SK-N-SH (cell line): ENCODE results near the gene BBS10. TPM values are rescaled to one million over a fixed set of nuclear protein-coding genes. Genes with fewer than 3 reads are reported as not detected.

Experiments used
- CTCF ChIA-PET: fragments of 300-600, 350-600 bp; formaldehyde crosslinking; extraction: SDS; loops from one replicate; lab custom pipeline; 2021; lab: Yijun Ruan, JAX
- POLR2A ChIA-PET: fragments of 350-600 bp; sonication (Branson Sonifier 250); formaldehyde crosslinking; extraction: SDS; loops from one replicate; lab custom pipeline; 2020; ENCODE audit warnings: antibody characterized with exemption, inconsistent platforms; lab: Yijun Ruan, JAX
- DNase-seq: peaks from one replicate; pipeline ENCODE4 v3.0.0; 2012
- H2AFZ ChIP-seq: fragments of 200-600 bp; sonication (generic); 2 replicates; pipeline ENCODE4 v1.8.1; 2016; ENCODE audit warnings: antibody characterized with exemption, mild to moderate bottlenecking, low read depth
- H3F3A ChIP-seq: fragments of 200-600 bp; sonication (generic); replicated peaks from 2 replicates; pipeline ENCODE3; 2016; ENCODE audit warnings: antibody characterized with exemption, mild to moderate bottlenecking; ENCODE audit not compliant: insufficient read depth
- H3K27ac ChIP-seq, 2 experiments: fragments of 200-500 bp in 1 of 2; fragments of 200-600 bp in 1 of 2; sonication (Bioruptor generic) in 1 of 2; sonication (generic), shearing (Covaris generic) in 1 of 2; 2 replicates each; pipeline versions ENCODE4 v1.5.1 to v1.6.1; 2014 to 2016; ENCODE audit warnings: low read depth in 2 of 2, inconsistent platforms in 1 of 2, low read length in 1 of 2, mild to moderate bottlenecking in 1 of 2, mixed read lengths in 1 of 2
- H3K27me3 ChIP-seq: fragments of 200-600 bp; sonication (generic), shearing (Covaris generic); 2 replicates; pipeline ENCODE4 v1.6.1; 2016; ENCODE audit warnings: mixed run types; ENCODE audit not compliant: insufficient read depth
- H3K36me3 ChIP-seq, 2 experiments: fragments of 200-500 bp in 1 of 2; fragments of 200-600 bp in 1 of 2; sonication (Bioruptor generic) in 1 of 2; sonication (generic) in 1 of 2; replicated peaks in 1 of 2; 2 replicates each; pipeline versions ENCODE3 to v1.5.1; 2014 to 2016; ENCODE audit warnings: low read length in 1 of 2, mild to moderate bottlenecking in 1 of 2; ENCODE audit not compliant: insufficient read depth in 2 of 2, control insufficient read depth in 1 of 2
- H3K4me1 ChIP-seq, 2 experiments: fragments of 200-500 bp in 1 of 2; fragments of 200-600 bp in 1 of 2; sonication (Bioruptor generic) in 1 of 2; sonication (generic), shearing (Covaris generic) in 1 of 2; 2 replicates each; pipeline versions ENCODE4 v1.5.1 to v1.6.1; 2014 to 2016; ENCODE audit warnings: low read depth in 1 of 2, low read length in 1 of 2, mixed run types in 1 of 2; ENCODE audit not compliant: insufficient read depth in 2 of 2, control insufficient read depth in 1 of 2
- H3K4me2 ChIP-seq: fragments of 200-600 bp; sonication (generic), shearing (Covaris generic); 2 replicates; pipeline ENCODE4 v1.6.1; 2017; ENCODE audit warnings: mixed run types
- H3K4me3 ChIP-seq, 2 experiments: fragments of 200-500 bp in 1 of 2; fragments of 200-600 bp in 1 of 2; sonication (Bioruptor generic) in 1 of 2; sonication (generic), shearing (Covaris generic) in 1 of 2; 2 replicates each; pipeline versions ENCODE4 v1.5.1 to v1.8.1; 2014 to 2016; ENCODE audit warnings: low read depth in 2 of 2, inconsistent platforms in 1 of 2, low read length in 1 of 2, mild to moderate bottlenecking in 1 of 2, mixed read lengths in 1 of 2, moderate library complexity in 1 of 2
- H3K79me2 ChIP-seq: fragments of 200-600 bp; sonication (generic); 2 replicates; pipeline ENCODE4 v1.8.1; 2017; ENCODE audit warnings: mild to moderate bottlenecking; ENCODE audit not compliant: insufficient read depth
- H3K9ac ChIP-seq: fragments of 200-600 bp; sonication (generic); 2 replicates; pipeline ENCODE4 v1.6.1; 2017; ENCODE audit warnings: mixed run types
- H3K9me2 ChIP-seq: fragments of 200-600 bp; sonication (generic); 2 replicates; pipeline ENCODE4 v1.6.1; 2017; ENCODE audit warnings: mixed run types
- H3K9me3 ChIP-seq: fragments of 200-600 bp; sonication (generic); 2 replicates; pipeline ENCODE4 v1.6.1; 2017; ENCODE audit warnings: mixed run types, mild to moderate bottlenecking, moderate library complexity
- H4K20me1 ChIP-seq: fragments of 200-600 bp; sonication (generic); 2 replicates; pipeline ENCODE4 v1.6.1; 2017; ENCODE audit warnings: mild to moderate bottlenecking, mixed run types; ENCODE audit not compliant: insufficient read depth
- CHD2 ChIP-seq: fragments of 150-350 bp; IDR thresholded peaks from 2 replicates; pipeline ENCODE4 v1.6.1; 2018; ENCODE audit warnings: low read length; ENCODE audit not compliant: partially characterized antibody
- EP300 ChIP-seq, 2 experiments: IDR thresholded peaks; 2 replicates each; pipeline versions ENCODE4 v1.4.0 to v1.6.1; 2012; ENCODE audit warnings: borderline replicate concordance in 1 of 2, low read depth in 1 of 2, low read length in 1 of 2
- EZH2phosphoT487 ChIP-seq: fragments of 200-600 bp; sonication (generic); IDR thresholded peaks from 2 replicates; pipeline ENCODE4 v1.6.1; 2017; ENCODE audit warnings: low read depth, mixed run types, mild to moderate bottlenecking, antibody characterized with exemption, moderate library complexity, borderline replicate concordance
- FOSL2 ChIP-seq: IDR thresholded peaks from 2 replicates; pipeline ENCODE4 v1.4.0; 2012; ENCODE audit warnings: low read depth, mild to moderate bottlenecking, moderate library complexity, borderline replicate concordance
- FOXJ3 ChIP-seq: sonication (generic); formaldehyde crosslinking; IDR thresholded peaks from 2 replicates; pipeline ENCODE4 v1.5.1; 2020; ENCODE audit warnings: mild to moderate bottlenecking, missing genetic modification reagents
- FOXM1 ChIP-seq: IDR thresholded peaks from 2 replicates; pipeline ENCODE4 v1.4.0; 2012; ENCODE audit warnings: low read depth, mild to moderate bottlenecking
- IRF3 ChIP-seq: fragments of 150-350 bp; IDR thresholded peaks from 2 replicates; pipeline ENCODE4 v1.6.1; 2016; ENCODE audit warnings: mild to moderate bottlenecking, low read depth, low read length
- JUND ChIP-seq: IDR thresholded peaks from 2 replicates; pipeline ENCODE4 v1.4.0; 2012
- MEF2A ChIP-seq: IDR thresholded peaks from 2 replicates; pipeline ENCODE4 v1.4.0; 2012; ENCODE audit warnings: low read depth, borderline replicate concordance
- MXI1 ChIP-seq: IDR thresholded peaks from 2 replicates; pipeline ENCODE4 v1.6.1; 2012; ENCODE audit warnings: mild to moderate bottlenecking, low read depth, low read length, improper control_type of control experiment
- NFIC ChIP-seq: IDR thresholded peaks from 2 replicates; pipeline ENCODE4 v1.4.0; 2012; ENCODE audit warnings: borderline replicate concordance
- PBX3 ChIP-seq: IDR thresholded peaks from 2 replicates; pipeline ENCODE4; 2012
- RAD21 ChIP-seq: IDR thresholded peaks from 2 replicates; pipeline ENCODE4 v1.6.1; 2012; ENCODE audit warnings: mild to moderate bottlenecking, low read length
- RCOR1 ChIP-seq: fragments of 150-350 bp; IDR thresholded peaks from 2 replicates; pipeline ENCODE4 v1.6.1; 2017; ENCODE audit warnings: antibody characterized with exemption, low read length
- TAF1 ChIP-seq: IDR thresholded peaks from 2 replicates; pipeline ENCODE4 v1.6.1; 2012; ENCODE audit warnings: low read depth, mild to moderate bottlenecking, low read length, moderate library complexity, borderline replicate concordance
- TCF12 ChIP-seq: IDR thresholded peaks from 2 replicates; pipeline ENCODE4 v1.4.0; 2012
- TEAD4 ChIP-seq: IDR thresholded peaks from 2 replicates; pipeline ENCODE4 v1.4.0; 2012; ENCODE audit warnings: mild to moderate bottlenecking, borderline replicate concordance; ENCODE audit not compliant: insufficient read depth
- USF1 ChIP-seq: IDR thresholded peaks from 2 replicates; pipeline ENCODE4 v1.4.0; 2012; ENCODE audit warnings: low read depth, borderline replicate concordance
- YY1 ChIP-seq: IDR thresholded peaks from 2 replicates; pipeline ENCODE4 v1.4.0; 2012; ENCODE audit warnings: low read depth, mild to moderate bottlenecking
- WGBS: methylation state at CpG from one replicate; pipeline ENCODE4 v1.1.6; 2017; ENCODE audit warnings: low lambda C conversion rate; 5-methylcytosine and 5-hydroxymethylcytosine counted together
- polyA plus RNA-seq, 3 experiments: library from polyadenylated mRNA; depleted of rRNA; stranded (reverse); fragments of >200 nt; gene quantifications; 2 replicates each; pipeline ENCODE4 v1.2.3, GENCODE V29; 2012

The BBS10 gene
- polyA plus RNA-seq, 1 of the 3 experiments (the other 2 are of a cell fraction), result 5.6 TPM

DNA sequence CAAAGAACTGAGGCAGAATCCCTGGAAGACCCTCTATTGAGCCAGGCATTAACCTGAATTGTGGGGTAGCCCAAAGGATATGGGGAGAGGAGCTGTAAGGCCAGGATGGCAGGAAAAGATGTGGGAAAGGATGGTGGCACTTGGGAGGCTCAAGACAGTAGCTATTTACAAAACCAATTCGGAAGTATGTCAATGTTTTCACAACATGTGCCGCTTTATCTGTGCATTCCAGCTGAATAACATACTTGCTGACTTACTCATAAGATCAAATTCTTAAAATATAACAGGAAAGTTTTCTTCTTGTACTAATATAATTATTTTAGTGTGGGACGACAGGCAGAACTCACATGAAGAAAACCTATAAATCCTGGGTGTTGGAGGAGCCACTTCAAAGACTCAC is 10.6 kb downstream of the BBS10 start:
- no peak overlapping the region for H2AFZ ChIP-seq
- H3K79me2 ChIP-seq, result no peaks in the 10 kb centered on the region
- 50% methylated on average over 3 of the region's 3 CpGs for WGBS
- peaks cover 0 to 4% of the 10 kb centered on the region in 2 experiments for H3K36me3 ChIP-seq
- DNase-seq, result no peak
- peaks cover 10% of the 10 kb centered on the region for H3F3A ChIP-seq
- H3K27me3 ChIP-seq, result no peaks in the 10 kb centered on the region
- no peak for TF ChIP-seq JUND
- TF ChIP-seq TEAD4, result no peak
- peak; percentile 35; the same call in 1 of the 2 replicates for TF ChIP-seq TCF12
- TF ChIP-seq IRF3, result no peak
- 0 out of 2 replicates have a peak, but pooled peaks have one; percentile 7 for TF ChIP-seq PBX3
- TF ChIP-seq FOSL2, result peak; percentile 23; the same call in 1 of the 2 replicates
- no peak overlapping the region for H3K9ac ChIP-seq
- CTCF ChIA-PET, result interaction anchor here (1.0 kb wide), 1 partner anchor 118 kb away, joined by 3 read pairs; no protein-coding TSS in a partner anchor
- peak overlapping the region in 1 of 2 experiments; percentile 3; a peak in 1 of 4 replicates for H3K27ac ChIP-seq
- POLR2A ChIA-PET, result no interaction called here
- no peaks in the 10 kb centered on the region for H3K9me2 ChIP-seq
- peak overlapping the region; percentile 6; the same call in 1 of the 2 replicates for H3K4me2 ChIP-seq
- H3K9me3 ChIP-seq, result no peaks in the 10 kb centered on the region
- no peaks in the 10 kb centered on the region; a peak in 2 of 4 replicates for H3K4me1 ChIP-seq
- no peak overlapping the region for H3K4me3 ChIP-seq
- no peaks in the 10 kb centered on the region for H4K20me1 ChIP-seq

DNA sequence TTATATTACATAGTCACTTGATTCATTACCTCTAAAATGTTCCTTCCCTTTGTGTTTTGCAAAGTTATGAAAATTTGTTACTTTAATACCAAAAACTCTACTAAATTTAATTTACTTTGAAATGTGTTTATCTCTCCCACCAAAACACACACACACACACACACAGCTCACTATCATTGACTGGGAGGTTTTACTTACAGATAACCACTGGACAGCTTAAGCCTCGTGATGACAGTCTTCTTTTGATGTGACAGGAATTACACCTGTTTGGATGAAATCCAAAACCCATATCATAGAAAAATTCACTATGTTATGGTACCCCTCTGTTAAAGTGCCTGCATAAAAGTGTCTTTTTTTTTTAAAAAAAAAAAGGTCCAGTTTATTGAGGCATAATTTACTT is 15.6 kb downstream of the BBS10 start:
- Histone ChIP-seq H2AFZ (no peak overlapping the region), H3K9me3 (no peaks in the 10 kb centered on the region; the same call in 1 of the 2 replicates), H3K4me2 (no peak overlapping the region), H3K9me2 (no peaks in the 10 kb centered on the region), H3K4me1 (no peaks in the 10 kb centered on the region; a peak in 1 of 4 replicates), H3F3A (peaks cover 29% of the 10 kb centered on the region), H3K27me3 (no peaks in the 10 kb centered on the region), H3K79me2 (no peaks in the 10 kb centered on the region), H4K20me1 (no peaks in the 10 kb centered on the region), H3K4me3 (no peak overlapping the region), H3K27ac (no peak overlapping the region), H3K36me3 (peaks cover 0 to 4% of the 10 kb centered on the region in 2 experiments), H3K9ac (no peak overlapping the region)
- no peak for DNase-seq
- ChIA-PET POLR2A (no interaction called here), CTCF (interaction anchor here (0.6 to 1.0 kb wide), 2 partner anchors 15 to 21 kb away, joined by 3 read pairs; no protein-coding TSS in a partner anchor)
- 40% methylated on average over 1 of the region's 1 CpG for WGBS
- TF ChIP-seq EP300 (IDR thresholded peaks at IDR 0.05; ENCODE audit: borderline replicate concordance in 1 of 2, low read depth in 1 of 2, low read length in 1 of 2) (no peak), USF1 (no peak), CHD2 (no peak), RCOR1 (no peak), PBX3 (no peak), NFIC (no peak), TAF1 (no peak), FOSL2 (no peak), TCF12 (no peak), EZH2phosphoT487 (no peak), RAD21 (no peak), TEAD4 (no peak), FOXJ3 (CRISPR knock-in tag) (no peak), MEF2A (no peak), YY1 (no peak), MXI1 (no peak), FOXM1 (no peak)
